HL-60 (cell line): ENCODE data around the gene NFIC.

ENCODE experiments used
- POLR2AphosphoS5 ChIP-seq: IDR thresholded peaks from 2 replicates; pipeline ENCODE4 v1.6.1; 2012; ENCODE audit warnings: low read depth
- TF ChIP-seq, protein P1 (sequence below): IDR thresholded peaks from one replicate; pipeline ENCODE4 v1.5.1; 2011; ENCODE audit warnings: low read length, control low read depth, inconsistent platforms; ENCODE audit not compliant: insufficient read depth

DNA sequence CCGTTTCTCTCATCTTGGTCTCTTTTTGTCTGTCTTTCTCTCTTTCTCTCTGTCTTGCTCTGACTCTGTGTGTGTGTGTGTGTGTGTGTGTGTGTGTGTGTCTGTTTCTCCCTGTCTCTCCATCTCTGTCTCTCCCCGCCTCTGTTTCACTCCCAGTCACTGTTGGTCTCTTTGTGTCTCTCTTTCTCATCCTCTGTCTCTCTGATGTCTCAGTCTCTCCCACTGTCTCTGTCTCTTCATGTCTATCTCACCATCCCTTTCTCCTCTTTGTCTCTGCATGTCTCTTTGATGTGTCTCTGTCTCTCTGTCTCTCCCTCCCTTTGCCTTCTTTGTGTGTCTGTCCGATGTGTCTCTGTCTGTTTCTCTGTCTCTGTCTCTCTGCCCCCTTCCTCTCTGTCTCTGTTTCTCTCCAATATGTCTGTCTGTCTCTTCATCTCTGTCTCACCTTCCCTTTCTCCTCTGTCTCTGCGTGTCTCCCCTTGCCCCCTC, 2.5 kb downstream of the NFIC start:
- no peak for TF ChIP-seq POLR2AphosphoS5
- TF ChIP-seq, protein P1, sequence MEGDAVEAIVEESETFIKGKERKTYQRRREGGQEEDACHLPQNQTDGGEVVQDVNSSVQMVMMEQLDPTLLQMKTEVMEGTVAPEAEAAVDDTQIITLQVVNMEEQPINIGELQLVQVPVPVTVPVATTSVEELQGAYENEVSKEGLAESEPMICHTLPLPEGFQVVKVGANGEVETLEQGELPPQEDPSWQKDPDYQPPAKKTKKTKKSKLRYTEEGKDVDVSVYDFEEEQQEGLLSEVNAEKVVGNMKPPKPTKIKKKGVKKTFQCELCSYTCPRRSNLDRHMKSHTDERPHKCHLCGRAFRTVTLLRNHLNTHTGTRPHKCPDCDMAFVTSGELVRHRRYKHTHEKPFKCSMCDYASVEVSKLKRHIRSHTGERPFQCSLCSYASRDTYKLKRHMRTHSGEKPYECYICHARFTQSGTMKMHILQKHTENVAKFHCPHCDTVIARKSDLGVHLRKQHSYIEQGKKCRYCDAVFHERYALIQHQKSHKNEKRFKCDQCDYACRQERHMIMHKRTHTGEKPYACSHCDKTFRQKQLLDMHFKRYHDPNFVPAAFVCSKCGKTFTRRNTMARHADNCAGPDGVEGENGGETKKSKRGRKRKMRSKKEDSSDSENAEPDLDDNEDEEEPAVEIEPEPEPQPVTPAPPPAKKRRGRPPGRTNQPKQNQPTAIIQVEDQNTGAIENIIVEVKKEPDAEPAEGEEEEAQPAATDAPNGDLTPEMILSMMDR: no peak
